CD4-positive, alpha-beta T cell treated with Interleukin-17A for 1 hour (primary cell): ENCODE results near the gene C6orf141.

ENCODE experiments used
- DNase-seq: peaks from one replicate; pipeline ENCODE4 v3.0.0-alpha.2; 2020

The C6orf141 gene

DNA sequence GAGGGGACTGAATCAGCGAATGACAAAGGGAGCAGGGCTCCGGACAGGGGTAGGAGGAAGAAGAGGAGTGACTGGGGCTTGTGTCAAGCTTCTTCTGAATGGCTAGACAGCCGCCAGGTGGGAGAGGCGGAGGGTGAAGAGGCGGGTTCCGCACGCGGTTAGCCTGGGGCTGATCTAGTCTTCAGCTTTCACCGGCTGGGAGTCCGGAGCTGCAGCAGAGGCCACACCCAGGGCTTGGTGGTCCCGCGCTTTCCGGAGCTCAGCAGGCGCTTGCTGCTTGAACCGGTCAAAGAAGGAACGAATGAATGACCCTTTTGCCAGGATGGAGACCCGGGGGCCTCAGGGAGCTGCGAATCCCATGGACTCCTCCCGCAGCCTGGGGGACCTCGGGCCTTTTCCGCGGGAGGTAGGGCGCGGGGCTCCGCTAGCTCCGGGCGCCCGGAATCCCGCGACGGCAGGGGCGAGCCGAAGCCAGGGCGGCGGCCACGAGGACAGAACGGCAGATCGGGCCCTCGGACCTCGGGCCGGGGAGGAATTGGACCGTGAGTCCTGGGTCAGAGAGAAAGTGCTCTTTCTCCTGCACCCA lies at the start of gene C6orf141:
TSS of gene C6orf141 (plus strand) at position 177 of the 586 bp plus-strand sequence. CDS start at position 302, 125 bp downstream.
- no peak for DNase-seq

GRCh38 chr6:49504666-49505065 lies 45.8 kb upstream of the C6orf141 start:
- no peak for DNase-seq

GRCh38 chr6:49506569-49507111 lies 43.8 kb upstream of the C6orf141 start:
- no peak for DNase-seq

DNA sequence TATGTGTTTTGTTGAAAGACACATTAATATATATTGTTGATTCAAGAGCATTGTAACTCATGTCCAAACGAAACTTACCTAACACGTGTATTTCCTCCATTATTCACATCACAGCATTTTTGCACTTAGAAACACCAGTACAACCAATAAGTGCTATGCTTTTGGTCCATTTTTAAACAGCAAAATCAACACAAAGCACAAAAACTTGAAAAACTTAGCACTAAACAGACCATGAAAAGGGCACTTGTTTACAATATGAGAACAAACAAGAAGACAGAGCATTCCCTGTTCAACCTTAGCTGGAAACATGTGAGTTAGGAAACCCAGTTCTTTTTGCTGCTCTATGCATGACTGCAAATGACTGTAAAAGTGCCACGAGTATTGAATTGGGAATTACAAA lies 41.1 kb upstream of the C6orf141 start:
- DNase-seq = no peak

- no peak for DNase-seq
These were observed 37.1 kb upstream of the C6orf141 start for GRCh38 chr6:49513153-49513989.

DNA sequence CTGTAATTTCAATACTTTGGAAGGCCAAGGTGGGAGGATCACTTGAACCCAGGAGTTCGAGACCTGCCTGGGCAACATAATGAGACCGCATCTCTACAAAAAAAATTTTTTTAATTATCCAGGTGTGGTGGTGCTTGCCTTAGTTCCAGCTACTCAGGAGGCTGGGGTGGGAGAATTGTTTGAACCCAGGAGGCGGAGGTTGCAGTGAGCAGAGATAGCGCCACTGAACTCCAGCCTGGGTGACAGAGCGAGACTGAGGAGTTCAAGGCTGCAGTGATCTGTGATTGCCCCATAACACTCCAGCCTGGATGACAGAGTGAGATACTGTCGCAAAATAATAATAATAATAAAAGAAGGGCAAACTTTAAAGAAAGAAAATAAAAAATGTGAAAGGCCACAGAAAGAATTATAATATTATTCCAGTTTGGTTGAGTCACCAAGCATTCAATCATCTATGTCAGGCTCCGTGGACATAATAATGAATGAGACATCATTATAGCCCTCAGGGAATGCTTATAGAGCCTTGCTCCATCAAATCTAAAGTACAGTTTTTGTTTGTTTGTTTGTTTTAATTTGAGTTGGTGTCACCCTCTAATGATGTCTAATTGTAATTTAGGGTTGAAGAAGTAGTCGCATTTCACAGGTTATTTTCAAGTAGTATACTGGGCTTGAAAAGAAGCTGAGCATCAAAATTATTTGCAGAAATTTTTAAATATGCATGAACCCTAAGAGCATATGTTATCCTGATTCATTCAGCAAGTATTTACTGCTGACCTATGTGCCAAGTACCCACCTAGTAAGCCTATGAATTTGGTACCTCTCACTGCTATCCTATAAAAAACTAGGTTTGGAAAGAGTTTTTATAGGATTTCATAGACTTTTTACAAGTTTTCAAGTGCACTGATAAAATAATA lies 35.6 kb upstream of the C6orf141 start:
- no peak for DNase-seq

DNA sequence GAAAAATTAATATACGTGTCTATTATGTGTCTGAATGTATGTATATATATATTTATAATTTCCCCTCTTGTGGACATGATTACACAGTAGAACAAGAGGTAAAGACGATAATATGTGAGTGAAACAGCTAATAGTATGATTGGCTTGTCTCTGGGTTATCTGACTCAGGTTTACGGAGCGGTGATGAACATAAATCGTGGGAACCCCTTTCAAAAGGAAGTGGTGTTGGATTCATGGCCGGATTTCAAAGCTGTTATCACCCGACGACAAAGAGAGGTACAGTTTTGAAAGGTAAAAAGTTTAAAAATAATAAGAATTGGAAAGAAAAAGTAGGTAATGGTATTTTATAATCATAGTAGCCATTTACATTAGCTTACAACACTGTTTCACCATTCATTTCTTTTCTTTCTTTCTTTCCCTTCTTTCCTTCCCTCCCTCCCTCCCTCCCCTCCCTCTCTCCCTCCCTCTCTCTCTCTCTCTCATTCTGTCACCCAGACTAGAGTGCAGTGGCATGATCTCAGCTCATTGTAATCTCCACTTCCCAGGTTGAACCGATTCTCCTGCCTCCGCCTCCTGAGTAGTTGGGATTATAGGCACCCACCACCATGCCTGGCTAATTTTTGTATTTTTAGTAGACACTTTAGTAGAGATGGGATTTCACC lies 34.9 kb upstream of the C6orf141 start:
- DNase-seq = no peak

DNA sequence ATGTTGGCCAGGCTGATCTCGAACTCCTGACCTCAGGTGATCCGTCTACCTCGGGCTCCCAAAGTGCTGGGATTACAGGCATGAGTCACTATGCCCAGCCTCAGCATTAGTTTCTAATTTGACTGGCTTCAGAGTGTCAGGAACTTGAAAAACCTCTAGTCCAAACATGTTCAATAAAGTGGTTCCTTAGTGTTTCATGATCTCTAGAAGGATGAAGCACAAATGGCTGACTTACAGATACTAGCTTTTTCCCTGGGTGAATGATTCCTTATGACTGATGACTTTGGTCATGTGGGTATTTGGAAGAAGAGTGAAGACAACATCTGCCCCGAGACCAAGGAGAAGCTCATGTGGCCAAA lies 34.3 kb upstream of the C6orf141 start:
- DNase-seq = no peak

DNA sequence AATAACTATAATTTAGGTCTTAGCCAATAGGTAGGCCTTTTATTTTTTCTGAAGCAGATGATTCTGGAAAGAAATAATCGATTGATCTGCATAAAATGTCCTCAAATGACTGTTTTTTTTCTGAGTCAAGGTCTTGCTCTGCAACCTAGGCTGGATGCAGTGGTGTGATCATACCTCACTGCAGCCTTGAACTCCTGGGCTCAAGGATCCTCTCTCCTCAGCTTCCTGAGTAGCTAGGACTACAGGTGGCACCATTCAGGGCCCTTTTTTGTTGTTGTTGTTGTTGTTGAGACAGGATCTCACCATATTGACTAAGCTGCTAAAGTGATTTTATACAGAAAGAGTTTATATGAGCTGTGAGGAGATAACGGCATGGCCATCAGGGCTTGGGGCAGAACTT lies 32.5 kb upstream of the C6orf141 start:
- no peak for DNase-seq

DNA sequence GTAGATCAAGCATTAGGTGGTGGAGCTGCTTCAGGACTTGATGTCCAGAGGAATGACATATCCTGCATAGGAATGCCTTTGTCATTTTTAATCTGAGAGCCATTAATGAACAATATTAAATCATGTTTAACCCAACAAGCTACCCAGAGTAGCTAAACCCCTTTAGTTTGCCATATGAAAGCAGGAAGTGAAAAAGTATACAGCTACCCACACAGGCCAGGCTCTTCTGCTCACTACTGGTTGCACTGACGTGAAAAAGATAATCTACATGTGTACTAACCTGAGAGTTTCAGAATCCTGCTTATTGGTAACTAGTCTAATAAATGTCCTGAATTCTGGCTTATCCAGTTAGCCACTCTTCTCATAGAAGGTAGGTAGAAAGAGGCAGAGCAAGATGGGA lies 30.8 kb upstream of the C6orf141 start:
- no peak for DNase-seq

- DNase-seq = no peak
These were observed 27.5 kb upstream of the C6orf141 start for GRCh38 chr6:49522710-49523593.

DNA sequence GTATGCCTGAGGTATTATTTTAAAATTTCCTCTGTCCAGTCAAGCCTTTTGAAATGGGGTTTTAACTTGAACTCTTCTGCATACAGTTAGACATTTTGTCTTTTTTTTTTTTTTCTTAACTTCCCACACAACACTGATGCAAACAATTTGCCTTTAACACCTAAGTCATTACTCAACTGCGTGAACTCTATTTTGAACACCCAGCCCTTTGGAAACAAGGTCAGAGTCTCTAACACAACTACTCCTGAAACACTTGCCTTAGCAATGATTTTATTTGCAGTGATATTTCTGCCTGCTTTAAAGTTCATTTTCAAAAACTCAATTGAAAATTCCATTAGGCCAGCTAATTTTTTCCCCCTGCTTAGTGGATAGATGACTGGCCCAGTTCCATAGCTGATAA lies 26.6 kb upstream of the C6orf141 start:
- DNase-seq = no peak

DNA sequence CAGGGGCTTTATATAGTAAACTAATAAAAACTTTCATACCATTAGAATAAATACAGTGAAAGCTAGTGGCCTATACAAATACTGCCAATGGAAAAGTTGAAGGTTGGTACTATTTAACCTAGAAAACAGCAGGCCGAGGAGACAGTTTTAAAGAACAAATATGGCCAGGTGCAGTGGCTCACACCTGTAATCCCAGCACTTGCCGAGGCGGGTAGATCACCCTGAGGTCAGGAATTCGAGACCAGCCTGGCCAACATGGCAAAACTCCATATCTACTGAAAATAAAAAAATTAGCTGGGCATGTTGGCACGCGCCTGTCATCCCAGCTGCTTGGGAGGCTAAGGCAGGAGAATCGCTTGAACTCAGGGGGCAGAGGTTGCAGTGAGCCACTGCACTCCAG lies 25.9 kb upstream of the C6orf141 start:
- no peak for DNase-seq

GRCh38 chr6:49526598-49526997 lies 23.9 kb upstream of the C6orf141 start:
- DNase-seq = no peak

- no peak for DNase-seq
These were observed 23.1 kb upstream of the C6orf141 start for GRCh38 chr6:49527320-49527719.

DNA sequence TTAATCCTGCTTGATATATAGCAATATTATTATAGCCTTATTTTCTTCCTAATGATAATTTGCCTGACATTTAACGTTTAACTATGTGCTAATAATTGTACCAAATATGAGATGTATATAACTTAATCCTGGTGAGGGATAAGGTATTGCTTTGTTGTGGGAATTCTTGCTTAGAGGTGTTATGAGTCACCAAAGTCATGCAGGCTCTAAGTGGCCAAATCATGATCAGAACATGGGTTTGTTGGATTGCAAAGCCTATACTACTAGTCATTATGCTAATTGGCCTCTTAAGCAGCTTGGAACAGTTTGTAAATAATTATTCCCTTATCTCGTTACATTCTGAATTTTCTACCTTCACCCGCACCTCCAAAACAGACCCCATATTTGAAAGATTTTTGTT lies 21.9 kb upstream of the C6orf141 start:
- DNase-seq = no peak

DNA sequence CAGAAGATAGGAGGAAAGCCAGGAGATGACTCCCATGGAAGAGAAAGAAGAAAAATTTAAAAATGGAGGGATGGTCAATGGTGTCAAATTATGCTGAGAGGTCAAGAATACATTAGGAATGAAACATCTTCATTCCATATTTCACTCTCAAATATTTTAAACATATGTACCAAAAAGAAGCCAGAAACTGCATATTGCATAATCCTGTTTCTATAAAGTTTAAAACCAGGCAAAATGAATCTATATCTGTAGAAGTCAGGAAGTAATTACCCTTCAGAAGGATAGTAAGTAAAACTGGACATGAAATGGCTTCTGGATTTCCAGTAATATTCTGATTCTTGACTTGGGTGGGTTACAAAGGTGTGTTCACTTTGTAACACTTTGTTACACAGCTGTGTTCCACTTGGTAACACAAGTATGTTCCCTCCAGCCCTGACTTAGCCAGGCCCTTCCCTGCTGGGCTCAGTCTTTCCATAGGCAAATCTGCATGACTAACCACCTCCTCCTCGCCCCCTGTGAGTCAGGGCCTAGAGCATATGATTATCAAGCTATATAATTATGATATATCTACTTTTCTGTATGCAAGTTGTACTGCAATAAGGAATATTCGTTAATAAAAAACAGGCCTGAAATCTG lies 20.2 kb upstream of the C6orf141 start:
- no peak for DNase-seq

DNA sequence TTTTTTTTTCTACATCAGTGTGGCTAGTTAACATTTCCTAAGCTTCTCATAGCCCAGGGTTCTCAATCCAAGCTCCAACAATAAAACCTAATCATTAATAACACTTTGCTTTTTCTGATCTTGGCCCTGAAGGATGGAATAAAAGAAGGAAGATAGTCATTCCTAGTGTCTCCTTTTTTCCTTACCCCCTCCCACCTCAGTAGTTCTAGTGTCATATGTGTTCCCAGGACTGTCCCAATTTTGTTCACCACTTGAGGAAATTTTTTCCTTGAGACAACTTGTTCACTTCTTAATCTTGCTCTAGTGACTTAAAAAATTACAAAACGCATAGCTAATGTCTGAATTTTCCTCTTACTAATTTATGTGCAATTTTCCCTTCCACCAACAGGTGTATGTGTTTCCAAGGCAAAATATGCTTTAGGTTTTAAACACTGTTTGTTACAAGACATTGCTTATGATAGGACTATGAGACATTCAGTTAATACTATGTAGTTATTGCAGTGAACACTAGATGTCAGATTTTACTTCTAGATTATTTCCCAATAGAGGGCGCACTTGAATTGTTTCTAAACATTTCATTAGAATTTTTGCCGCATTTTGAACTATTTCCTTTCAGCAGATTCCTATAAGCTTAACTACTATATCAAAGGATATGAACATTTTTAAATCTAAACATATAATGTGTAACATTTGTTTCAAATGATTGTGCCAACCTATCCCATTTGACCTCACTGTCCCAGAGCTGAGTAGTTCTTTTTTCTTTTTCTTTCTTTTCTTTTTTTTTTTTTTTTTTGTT lies 18.5 kb upstream of the C6orf141 start:
- peak; percentile 41 for DNase-seq

DNA sequence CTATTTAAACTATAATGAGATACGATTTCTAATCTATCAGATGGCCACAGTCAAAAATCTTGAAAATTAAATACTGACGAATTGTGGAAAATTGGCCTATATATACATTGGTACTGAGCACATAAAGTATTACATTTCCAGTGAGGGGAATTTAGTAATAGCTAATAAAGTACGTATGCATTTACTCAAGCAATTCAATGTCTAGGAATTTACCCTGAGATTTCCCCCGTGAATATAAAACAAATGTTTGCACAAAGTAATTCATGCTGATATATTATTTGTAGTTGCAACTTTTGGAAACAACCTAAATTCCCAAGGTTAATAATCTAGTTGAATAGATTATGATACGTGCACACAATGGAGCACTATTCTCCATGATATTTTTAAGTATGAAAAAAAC lies 14.7 kb upstream of the C6orf141 start:
- no peak for DNase-seq

GRCh38 chr6:49539102-49539501 lies 11.4 kb upstream of the C6orf141 start:
- no peak for DNase-seq
